Upper lobe of left lung (tissue), 6 donors: ENCODE data around the gene EIF4G3. TPM values are rescaled to one million over a fixed set of nuclear protein-coding genes. Genes with fewer than 3 reads are reported as not detected.

Experiments used
- ATAC-seq, 2 donors: fragments of 200-7000 bp; cut with Tn5 transposase; one replicate each; pipeline ENCODE4 v1.9.1; 2022; ENCODE audit warnings: mild to moderate bottlenecking in 2 of 2, moderate library complexity in 2 of 2; ENCODE audit not compliant: low FRiP score in 2 of 2
- DNase-seq, 2 donors: peaks; one replicate each; pipeline ENCODE4 v3.0.0-alpha.2; 2019 to 2020
- H3K27ac ChIP-seq, 4 donors: fragments of 200-600 bp; sonication (generic); one replicate each; pipeline ENCODE4 v1.5.1; 2016 to 2019
- H3K27me3 ChIP-seq, 4 donors: fragments of 200-600 bp; sonication (generic); one replicate each; pipeline ENCODE4 v1.5.1; 2017 to 2019
- H3K36me3 ChIP-seq, 4 donors: fragments of 200-600 bp; sonication (generic); one replicate each; pipeline ENCODE4 v1.5.1; 2016 to 2019
- H3K4me1 ChIP-seq, 4 donors: fragments of 200-600 bp; sonication (generic); one replicate each; pipeline ENCODE4 v1.5.1; 2018 to 2019
- H3K4me3 ChIP-seq, 4 donors: fragments of 200-600 bp; sonication (generic); one replicate each; pipeline ENCODE4 v1.5.1; 2017 to 2019; ENCODE audit warnings: mild to moderate bottlenecking in 2 of 4, moderate library complexity in 1 of 4
- H3K9me3 ChIP-seq, 4 donors: fragments of 200-600 bp; sonication (generic); one replicate each; pipeline ENCODE4 v1.5.1; 2018 to 2019
- EP300 ChIP-seq, 4 donors: sonication (generic); formaldehyde crosslinking; IDR thresholded peaks; one replicate each; pipeline ENCODE4 v1.5.1; 2017; ENCODE audit warnings: antibody characterized with exemption in 4 of 4, control low read depth in 2 of 4
- POLR2A ChIP-seq, 4 donors: fragments of 450-650 bp; IDR thresholded peaks; one replicate each; pipeline ENCODE4 v1.5.1; 2016 to 2017; ENCODE audit warnings: antibody characterized with exemption in 4 of 4, mild to moderate bottlenecking in 2 of 4
- POLR2AphosphoS5 ChIP-seq, 2 donors: sonication (generic); formaldehyde crosslinking; IDR thresholded peaks; one replicate each; pipeline ENCODE4 v1.5.1; 2017; ENCODE audit warnings: antibody characterized with exemption in 2 of 2
- WGBS, 2 donors: methylation state at CpG; one replicate each; pipeline ENCODE4 v1.1.5; 2017 to 2018; 5-methylcytosine and 5-hydroxymethylcytosine counted together
- total RNA-seq, 6 donors: library from RNA; depleted of rRNA in 4 of 6; stranded (reverse); fragments of >200 nt in 4 of 6; gene quantifications; one replicate each; pipeline versions ENCODE4 v1.1.0 to v1.2.1, GENCODE V29; 2016 to 2021
- TF ChIP-seq, protein P1 (sequence below), 6 experiments: fragments of 450-650 bp in 4 of 6; fragments of 200-600 bp in 2 of 6; sonication (generic) in 2 of 6; IDR thresholded peaks; one replicate each; pipeline ENCODE4 v1.5.1; 2016 to 2019; ENCODE audit warnings: antibody characterized with exemption in 6 of 6
- donor health status: DM: no; HTN: no; CAD: no; lungs with moderate emphysema.
- donor health status: DM: no; HTN: yes; CAD: no; lungs with severe emphysema.

EIF4G3 gene
- total RNA-seq, 6 donors from 2014 or later: 23.7 to 75.4 (median 38.3) TPM

DNA sequence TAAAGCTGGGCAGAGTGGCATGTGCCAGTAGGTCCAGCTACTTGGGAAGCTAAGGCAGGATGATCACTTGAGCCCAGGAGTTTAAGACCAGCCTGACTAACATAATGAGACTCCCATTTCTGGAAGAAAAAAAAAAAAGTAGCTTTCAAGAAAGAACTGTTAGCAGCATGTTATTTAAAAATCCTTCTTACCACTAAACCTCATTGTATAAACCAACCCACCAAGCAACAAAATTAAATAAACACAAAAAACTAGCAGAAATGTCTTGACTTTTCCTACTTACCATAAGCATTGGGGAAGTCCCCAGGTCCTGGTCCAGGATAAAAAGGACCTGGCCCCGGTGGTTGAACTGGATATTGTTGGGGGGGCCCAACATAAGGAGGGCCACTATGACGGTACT lies 196.6 kb downstream of the EIF4G3 start:
- ATAC-seq: no peak
- peaks cover 0 to 5% (median 0%) of the 10 kb centered on the region in 4 donors for H3K36me3 ChIP-seq
- H3K27me3 ChIP-seq: no peaks in the 10 kb centered on the region
- H3K27ac ChIP-seq: no peak overlapping the region
- H3K9me3 ChIP-seq: no peaks in the 10 kb centered on the region
- DNase-seq: no peak
- peaks cover 0 to 6% (median 4%) of the 10 kb centered on the region in 4 donors for H3K4me1 ChIP-seq
- no peak for TF ChIP-seq POLR2A (IDR thresholded peaks at IDR 0.05)
- no peak for TF ChIP-seq EP300 (IDR thresholded peaks at IDR 0.05)
- no peak for TF ChIP-seq POLR2AphosphoS5 (IDR thresholded peaks at IDR 0.05)
- TF ChIP-seq, protein P1, sequence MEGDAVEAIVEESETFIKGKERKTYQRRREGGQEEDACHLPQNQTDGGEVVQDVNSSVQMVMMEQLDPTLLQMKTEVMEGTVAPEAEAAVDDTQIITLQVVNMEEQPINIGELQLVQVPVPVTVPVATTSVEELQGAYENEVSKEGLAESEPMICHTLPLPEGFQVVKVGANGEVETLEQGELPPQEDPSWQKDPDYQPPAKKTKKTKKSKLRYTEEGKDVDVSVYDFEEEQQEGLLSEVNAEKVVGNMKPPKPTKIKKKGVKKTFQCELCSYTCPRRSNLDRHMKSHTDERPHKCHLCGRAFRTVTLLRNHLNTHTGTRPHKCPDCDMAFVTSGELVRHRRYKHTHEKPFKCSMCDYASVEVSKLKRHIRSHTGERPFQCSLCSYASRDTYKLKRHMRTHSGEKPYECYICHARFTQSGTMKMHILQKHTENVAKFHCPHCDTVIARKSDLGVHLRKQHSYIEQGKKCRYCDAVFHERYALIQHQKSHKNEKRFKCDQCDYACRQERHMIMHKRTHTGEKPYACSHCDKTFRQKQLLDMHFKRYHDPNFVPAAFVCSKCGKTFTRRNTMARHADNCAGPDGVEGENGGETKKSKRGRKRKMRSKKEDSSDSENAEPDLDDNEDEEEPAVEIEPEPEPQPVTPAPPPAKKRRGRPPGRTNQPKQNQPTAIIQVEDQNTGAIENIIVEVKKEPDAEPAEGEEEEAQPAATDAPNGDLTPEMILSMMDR (IDR thresholded peaks at IDR 0.05): no peak
- H3K4me3 ChIP-seq: no peak overlapping the region
- WGBS, 2 donors: 96% methylated on average over 2 of the region's 2 CpGs

DNA sequence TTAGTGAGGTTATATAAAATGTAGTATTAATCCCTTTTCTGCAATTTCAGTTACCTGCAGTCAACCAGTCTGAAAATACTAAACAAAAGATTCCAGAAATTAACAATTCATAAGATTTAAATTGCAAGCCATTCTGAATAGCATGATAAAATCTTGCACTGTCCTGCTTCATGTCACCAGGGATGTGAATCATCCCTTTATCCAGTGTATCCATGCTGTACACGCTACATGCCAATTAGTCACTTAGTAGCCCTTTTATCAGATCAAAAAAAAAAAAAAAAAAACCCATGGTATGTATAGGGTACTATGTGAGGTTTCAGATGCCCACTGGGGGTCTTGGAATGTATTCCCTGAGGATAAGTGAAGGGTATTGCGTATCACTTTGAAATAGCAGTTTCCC lies 198.3 kb downstream of the EIF4G3 start:
- Histone ChIP-seq H3K4me1 (peaks cover 0 to 6% (median 4%) of the 10 kb centered on the region in 4 donors), H3K27ac (no peak overlapping the region), H3K27me3 (no peaks in the 10 kb centered on the region), H3K9me3 (no peaks in the 10 kb centered on the region), H3K36me3 (peaks cover 0 to 5% (median 0%) of the 10 kb centered on the region in 4 donors), H3K4me3 (no peak overlapping the region)
- ATAC-seq: no peak
- WGBS, 2 donors: 95% methylated on average over 2 of the region's 2 CpGs
- TF ChIP-seq POLR2A (IDR thresholded peaks at IDR 0.05): no peak
- TF ChIP-seq POLR2AphosphoS5 (IDR thresholded peaks at IDR 0.05): no peak
- TF ChIP-seq EP300 (IDR thresholded peaks at IDR 0.05): no peak
- TF ChIP-seq, protein P1 (IDR thresholded peaks at IDR 0.05): no peak
- DNase-seq: no peak

DNA sequence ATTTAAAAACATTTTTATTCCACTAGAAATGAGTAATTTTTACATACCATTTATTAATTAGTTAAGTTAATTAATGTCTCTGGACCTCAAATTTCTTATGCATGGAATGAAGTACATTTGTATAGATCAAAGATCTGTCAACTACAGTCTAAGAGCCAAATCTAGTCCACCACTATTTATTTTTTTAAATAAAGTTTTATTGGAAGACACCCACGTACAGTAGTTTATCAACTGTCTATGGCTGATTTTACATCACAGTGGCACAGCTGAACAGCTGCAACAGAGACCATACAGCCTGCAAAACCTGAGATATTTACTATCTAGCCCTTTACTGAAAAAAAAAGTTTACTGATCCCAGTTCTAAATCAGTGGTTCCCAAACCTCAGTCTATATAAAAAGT lies 201.0 kb downstream of the EIF4G3 start:
- Histone ChIP-seq H3K9me3 (no peaks in the 10 kb centered on the region), H3K4me1 (no peaks in the 10 kb centered on the region), H3K36me3 (peaks cover 0 to 25% (median 12%) of the 10 kb centered on the region in 4 donors), H3K4me3 (no peak overlapping the region), H3K27me3 (no peaks in the 10 kb centered on the region), H3K27ac (no peak overlapping the region)
- TF ChIP-seq POLR2A (IDR thresholded peaks at IDR 0.05) (no peak), EP300 (IDR thresholded peaks at IDR 0.05) (no peak), POLR2AphosphoS5 (IDR thresholded peaks at IDR 0.05) (no peak)
- TF ChIP-seq, protein P1 (IDR thresholded peaks at IDR 0.05): no peak
- no peak for DNase-seq
- WGBS, 2 donors: 100% methylated on average over 1 of the region's 1 CpG
- no peak for ATAC-seq

DNA sequence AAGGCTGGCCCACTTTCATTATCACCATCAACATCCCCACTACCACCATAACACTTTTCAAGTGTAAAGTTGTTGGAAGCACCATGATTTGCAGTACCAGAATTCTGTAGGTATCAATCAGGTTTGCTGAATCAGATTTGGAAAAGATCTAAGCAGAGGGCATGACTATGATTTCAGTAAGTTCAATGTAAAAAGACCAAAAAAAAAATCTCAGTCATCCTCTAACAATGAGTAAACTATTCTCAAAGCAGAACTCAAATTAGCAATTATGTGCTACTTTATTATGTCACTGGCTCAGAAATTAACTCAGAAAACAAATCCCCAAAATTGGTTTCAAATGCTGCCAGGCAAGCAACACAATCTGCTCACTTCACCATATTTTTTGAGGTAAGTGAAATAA lies 201.7 kb downstream of the EIF4G3 start:
- H3K4me1 ChIP-seq: no peaks in the 10 kb centered on the region
- H3K9me3 ChIP-seq: no peaks in the 10 kb centered on the region
- TF ChIP-seq, protein P1 (IDR thresholded peaks at IDR 0.05): no peak
- TF ChIP-seq POLR2AphosphoS5 (IDR thresholded peaks at IDR 0.05): no peak
- ATAC-seq (no peak), DNase-seq (no peak)
- H3K4me3 ChIP-seq: no peak overlapping the region
- no peaks in the 10 kb centered on the region for H3K27me3 ChIP-seq
- peaks cover 0 to 24% (median 12%) of the 10 kb centered on the region in 4 donors for H3K36me3 ChIP-seq
- H3K27ac ChIP-seq: no peak overlapping the region

DNA sequence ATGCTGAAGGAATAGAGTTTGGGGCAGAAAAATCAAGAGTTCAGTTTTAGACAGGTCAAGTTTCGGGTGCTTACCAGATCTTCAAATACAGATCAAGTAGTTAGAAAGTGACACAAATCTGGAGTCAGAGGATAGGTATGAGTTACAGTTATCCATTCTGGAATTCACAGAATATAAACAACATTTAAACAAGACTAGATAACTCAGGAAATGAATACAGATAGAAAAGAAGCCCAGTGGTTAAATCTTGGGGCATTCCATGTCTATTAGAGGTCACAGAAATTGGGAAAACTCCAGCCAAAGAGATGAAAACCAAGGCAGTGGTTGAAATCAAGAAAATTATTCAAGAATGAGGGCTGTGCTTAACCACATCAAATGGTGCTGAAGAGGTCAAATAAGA lies 202.6 kb downstream of the EIF4G3 start:
- DNase-seq (no peak), ATAC-seq (no peak)
- TF ChIP-seq EP300 (IDR thresholded peaks at IDR 0.05) (no peak), POLR2AphosphoS5 (IDR thresholded peaks at IDR 0.05) (no peak), POLR2A (IDR thresholded peaks at IDR 0.05) (no peak)
- TF ChIP-seq, protein P1 (IDR thresholded peaks at IDR 0.05): no peak
- no peak overlapping the region for H3K4me3 ChIP-seq
- H3K9me3 ChIP-seq: no peaks in the 10 kb centered on the region
- H3K27me3 ChIP-seq: no peaks in the 10 kb centered on the region
- H3K36me3 ChIP-seq: peaks cover 0 to 27% (median 14%) of the 10 kb centered on the region in 4 donors
- no peak overlapping the region for H3K27ac ChIP-seq
- 95 to 100% methylated on average over 1 of the region's 1 CpG for WGBS, 2 donors
- H3K4me1 ChIP-seq: no peaks in the 10 kb centered on the region
